HG02798 (cell line): Measurements from ENCODE around the gene LETMD1.
A peak's percentile ranks its signal among the peaks of the same experiment; 100 is the strongest.

ENCODE experiments used
- ATAC-seq: cut with Tn5 transposase; IDR thresholded peaks from one replicate; pipeline ENCODE4 v1.9.1; 2021; ENCODE audit warnings: mild to moderate bottlenecking; ENCODE audit not compliant: unreplicated experiment, poor library complexity

Gene LETMD1

DNA sequence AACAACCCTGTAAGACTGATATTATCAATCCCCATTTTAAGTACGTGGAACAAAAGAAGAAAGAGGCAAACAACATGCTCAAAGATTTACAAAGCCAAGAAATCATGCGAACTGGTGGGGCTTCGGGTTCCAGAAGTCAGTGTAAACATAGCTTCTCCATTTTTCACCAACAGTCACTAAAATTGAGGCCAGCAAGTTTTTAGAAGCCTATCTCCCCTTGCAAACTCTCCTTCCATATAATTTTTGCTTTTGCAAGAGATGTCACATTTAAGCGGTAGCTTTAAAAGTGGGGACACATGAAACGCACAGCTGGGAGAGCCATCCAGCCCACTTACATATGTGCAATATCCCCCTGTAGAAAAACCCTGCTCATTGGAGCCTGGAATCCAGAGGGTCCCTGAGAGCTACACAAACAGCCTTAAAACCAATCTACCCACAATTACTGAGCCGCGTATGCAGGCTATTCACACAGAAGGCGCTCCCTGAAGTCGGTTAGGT lies 22.7 kb upstream of the LETMD1 start:
- no peak for ATAC-seq

DNA sequence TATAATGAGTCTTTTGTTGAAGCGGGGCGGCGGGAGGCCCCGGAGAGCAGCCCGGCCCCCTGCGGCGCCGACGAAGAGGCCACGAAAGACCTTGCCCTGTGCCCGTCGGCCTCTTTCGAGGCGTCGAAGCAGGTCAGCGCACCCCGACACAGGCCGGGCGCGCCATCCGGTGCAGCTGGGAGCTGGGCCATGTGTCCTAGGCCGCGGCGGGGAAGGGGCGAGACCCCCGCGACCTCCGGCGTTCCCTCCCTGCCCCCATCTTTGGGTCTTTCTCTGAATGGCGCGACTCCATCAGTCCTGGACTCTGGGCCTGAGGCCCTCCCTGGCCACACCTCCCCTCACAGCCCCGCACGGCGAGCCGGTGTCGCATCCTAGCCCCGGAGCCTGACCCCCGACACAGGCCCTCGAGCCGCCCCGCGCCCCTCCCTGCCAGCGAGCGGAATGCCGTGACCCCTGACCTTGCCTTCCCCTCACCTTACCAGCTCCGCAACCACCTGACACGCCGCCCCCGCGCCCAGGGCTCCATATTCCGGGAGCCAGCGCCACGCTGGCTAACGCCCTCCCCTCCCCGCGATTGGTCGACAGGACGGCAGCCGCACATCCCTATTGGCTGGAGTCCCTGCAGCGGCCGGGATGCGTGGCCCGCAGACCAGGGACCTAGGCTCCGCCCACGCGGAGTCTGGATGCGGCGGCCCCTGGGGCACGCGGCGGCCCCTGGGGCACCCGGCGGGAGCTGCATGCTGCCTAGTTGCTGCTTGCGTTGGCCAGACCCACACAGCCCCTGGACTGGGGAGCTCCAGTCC lies 22.1 kb upstream of the LETMD1 start, which contains the start of gene SLC11A2:
Gene SLC11A2, minus strand, starts transcription at position 549 of the 803 bp plus-strand sequence. CDS start 15,656 bp downstream, outside the sequence.
- peak; percentile 97 for ATAC-seq

DNA sequence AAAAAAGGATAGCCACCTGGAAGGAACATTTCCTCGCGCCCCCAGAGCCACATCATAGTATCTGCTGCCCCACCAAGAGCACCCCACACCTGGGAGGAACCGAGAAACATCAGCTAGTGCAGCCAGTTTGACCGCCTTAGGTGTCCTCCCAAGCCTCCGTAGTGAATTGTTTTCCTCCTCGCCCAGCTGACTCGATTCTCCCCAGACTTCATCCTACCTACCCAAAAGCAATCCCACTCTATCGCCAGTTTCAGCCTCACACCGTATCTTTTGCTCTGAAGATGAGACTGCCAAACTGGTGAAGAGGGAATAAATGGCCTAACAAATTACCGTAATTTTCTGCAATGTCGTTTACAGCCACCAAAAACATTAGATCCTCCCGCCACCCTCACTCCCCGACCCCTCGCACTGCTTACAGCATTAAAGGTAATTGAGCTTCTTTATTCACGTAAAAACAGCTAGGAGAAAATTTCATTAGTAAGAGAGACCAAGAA lies 20.7 kb upstream of the LETMD1 start:
- no peak for ATAC-seq

DNA sequence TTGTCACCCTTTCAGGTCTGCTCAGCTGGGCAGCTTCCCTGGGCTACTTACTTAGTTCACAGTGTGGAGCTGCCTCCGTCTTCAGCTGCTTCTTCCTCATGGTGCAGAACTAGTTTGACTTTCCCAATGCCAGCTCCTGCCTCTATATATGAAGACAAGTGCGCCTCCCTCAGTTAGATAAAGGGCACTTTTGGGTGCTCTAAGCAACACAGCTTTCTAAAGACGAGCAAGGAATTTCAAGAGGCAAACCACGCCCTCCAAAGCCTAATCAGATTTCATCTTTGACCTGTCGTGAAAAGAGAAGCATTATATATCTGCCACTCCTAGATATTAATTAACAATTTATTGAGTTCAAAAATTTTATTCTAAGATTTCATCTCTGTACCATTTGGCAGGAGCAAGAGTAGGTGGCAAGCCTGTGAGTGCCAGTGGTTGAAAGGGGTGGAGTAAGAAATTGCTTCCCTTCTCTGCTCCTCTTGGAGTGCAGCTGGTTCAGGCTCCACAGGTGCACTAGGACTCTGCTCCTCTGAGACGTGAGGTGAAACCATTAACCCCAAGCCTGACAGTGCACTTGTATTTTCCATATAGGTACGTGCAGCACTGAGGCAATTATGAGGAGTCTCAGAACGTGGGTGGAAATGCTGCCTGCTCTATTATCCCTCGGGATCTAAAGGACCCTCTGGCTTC lies 19.9 kb upstream of the LETMD1 start:
- ATAC-seq, result no peak

DNA sequence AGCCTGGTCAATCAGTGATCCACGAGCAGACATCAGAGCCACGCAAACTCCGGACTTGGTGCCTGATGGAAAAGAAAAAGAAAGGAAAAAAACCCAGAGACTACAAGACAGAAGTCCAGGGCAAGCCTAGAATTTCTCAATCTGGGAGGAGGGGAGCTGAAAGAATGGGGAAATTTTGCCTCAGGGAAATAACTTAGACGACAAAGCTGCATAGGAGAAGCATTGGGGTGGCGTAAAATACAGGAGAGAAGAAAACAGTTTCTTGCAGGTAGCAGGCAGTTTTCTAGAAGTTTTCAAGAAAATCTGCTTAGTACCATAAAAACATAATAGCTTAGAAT lies 19.3 kb upstream of the LETMD1 start:
- ATAC-seq, result no peak

DNA sequence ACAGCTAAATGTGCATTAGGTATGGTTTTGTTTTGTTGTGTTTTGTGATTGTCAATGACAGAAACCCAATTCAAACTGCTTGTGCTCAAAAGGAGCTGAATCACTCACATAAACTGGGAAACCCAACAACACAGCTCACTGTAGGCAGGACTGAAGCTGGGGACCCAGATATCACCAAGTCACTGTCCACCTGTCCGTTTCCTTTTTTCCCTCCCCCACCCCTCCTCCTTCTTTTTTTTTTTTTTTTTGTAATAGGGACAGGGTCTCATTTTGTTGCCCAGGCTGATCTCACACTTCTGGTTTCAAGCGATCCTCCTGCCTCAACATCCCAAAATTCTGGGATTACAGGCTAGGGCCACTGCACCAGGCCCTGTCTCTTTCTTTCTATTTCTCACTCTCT lies 15.1 kb upstream of the LETMD1 start:
- ATAC-seq, result no peak

DNA sequence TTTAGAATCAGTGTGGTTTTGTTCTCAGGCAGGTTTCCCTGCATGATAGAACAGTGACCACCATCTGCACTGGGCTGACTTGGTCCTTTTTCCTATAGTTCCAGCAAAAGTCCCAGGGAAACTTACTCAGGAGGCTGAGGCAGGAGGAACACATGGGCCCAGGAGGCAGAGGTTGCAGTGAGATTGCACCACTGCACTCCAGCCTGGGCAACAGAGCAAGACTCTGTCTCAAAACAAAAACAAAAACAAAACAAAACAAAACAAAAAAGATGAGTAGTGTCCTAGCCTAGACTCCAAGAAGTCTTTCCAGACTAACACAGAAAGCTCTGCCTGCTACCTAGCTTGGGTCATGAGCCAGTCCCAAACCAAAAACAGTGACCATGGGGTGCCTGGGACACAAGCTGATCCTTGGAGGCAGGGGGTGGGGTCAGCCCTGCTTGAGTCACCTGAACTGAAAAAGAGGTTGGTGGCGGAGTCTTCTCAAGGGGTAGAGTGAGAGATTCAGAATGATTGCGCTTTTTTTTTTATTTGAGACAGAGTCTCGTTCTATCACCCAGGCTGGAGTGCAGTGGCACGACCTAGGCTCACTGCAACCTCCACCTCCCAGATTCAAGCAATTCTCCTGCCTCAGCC lies 14.6 kb upstream of the LETMD1 start:
- ATAC-seq, result no peak

DNA sequence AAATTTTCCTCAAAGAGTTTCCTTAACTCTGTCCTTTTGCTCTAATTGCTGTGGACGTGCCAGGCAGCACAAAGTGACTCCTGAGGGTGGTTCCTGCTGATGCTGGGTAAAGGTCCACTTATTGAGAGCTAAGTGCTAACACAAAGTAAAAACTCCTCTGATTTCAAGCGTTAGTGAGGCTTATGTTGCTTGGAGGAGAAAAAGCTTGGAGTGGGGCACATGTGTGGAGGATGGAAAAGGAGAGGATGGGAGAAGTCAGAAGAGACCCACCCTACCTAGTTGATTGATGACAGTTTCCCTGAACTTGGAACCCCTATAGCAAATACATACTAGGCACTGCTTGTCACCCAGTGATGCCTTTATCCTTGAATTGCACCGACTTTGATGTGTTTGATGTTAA lies 11.8 kb upstream of the LETMD1 start:
- ATAC-seq, result no peak

DNA sequence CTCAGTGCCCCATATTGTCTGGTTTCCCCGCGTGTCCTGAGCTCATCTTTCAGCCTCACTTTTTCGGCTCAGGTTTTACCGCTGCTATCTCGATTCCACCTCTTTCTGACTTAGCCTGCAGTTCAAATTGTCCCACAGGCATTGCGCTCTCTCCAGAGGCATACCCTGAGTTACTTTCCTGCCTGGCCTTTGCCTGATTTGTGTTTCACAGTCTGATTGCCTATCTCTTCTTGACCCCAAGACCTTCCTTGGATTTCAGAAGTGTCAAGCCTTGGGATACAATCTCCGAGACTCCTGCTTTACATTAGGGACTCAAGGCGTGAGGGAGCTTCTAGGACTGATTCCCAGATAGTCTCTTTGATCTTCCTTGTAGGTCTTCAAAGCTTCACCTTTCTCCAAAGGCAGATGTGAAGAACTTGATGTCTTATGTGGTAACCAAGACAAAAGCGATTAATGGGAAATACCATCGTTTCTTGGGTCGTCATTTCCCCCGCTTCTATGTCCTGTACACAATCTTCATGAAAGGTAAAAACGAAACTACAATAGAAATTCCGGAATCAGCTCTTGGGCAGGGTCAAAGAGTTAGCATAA lies 629 bp downstream of the LETMD1 start:
- no peak for ATAC-seq

DNA sequence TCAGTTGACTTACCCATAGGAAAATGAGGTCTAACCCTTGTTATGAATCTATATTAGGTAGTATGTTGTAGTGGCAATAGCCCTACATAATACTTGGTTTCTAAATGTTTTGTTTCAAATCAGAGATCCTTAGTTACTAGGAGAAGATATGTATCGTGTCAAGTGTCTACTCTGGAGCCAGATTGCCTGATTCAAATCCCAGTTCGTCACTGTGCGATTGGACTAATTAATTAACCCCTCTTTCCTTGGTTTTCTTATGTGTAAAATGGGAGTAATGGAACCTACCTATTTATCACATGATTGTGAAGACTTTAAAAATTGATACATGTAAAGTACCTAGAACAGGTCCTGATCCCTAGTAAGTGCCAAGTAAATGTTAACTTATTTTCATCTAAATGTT lies 1.4 kb downstream of the LETMD1 start:
- no peak for ATAC-seq

DNA sequence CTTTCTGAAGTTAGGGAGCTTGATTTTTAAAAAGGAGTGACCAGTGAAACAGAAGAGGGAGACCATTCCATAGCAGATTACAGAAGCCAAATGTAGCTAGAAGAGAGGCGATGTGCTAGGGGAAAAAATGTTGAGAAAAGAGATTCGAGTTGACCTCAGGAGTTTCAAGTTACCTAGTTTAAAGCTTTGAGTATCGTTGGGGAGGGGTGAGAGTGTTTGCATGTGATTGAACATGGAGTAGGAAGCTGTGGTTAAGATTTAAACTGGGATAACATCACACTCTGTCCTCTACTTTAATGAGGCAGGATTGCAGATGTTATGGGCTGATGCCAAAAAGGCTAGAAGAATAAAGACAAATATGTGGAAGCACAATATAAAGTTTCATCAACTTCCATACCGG lies 3.7 kb downstream of the LETMD1 start:
- ATAC-seq, result no peak

DNA sequence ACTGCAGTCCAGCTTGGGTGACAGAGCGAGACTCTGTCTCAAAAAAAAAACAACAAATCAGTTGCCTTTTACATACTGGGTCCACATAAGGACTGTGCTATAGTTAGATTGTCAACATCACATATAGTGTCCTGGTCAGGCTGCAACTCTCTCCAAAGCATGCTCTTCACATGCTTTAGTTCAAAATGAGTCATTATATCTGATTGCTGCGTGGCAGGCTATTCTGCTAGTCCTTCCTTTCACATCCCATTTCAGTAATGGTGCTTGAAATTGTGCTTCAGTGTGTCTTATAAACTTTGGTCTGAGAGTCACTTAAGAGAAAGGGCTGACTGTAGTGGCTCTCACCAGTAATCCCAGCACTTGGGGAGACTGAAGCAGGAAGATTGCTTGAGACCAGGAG lies 6.9 kb downstream of the LETMD1 start:
- no peak for ATAC-seq

DNA sequence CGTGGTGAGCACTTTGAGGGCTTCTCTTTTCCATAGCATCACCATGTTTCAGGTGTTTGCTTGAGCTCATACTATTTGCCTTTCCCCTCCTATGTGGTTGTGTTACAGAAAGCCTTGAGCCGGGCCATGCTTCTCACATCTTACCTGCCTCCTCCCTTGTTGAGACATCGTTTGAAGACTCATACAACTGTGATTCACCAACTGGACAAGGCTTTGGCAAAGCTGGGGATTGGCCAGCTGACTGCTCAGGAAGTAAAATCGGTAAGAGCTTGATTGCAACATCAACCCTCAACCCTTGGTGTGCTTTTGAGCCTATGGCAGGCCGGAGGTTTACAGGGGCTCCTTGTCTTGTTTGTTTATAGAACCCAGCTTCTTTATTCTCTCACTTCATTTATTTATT lies 8.1 kb downstream of the LETMD1 start:
- ATAC-seq, result no peak

DNA sequence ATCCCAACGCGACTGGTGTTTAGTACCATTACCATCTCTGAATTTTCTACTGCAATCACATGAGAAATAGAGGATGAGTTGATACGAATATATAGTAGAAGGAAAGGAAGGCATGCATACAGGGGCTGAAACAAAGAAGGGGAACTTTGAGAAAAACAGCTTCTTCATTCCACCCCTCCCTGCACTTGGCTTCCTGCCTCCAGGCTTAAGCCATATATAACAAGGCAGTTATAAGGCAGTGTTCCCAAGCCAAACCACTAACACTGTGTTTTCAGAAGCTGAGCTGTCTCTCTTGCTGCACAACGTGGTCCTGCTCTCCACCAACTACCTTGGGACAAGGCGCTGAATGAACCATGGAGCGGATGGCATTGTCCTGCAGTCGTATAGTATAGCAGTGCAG lies 11.0 kb downstream of the LETMD1 start:
- ATAC-seq, result no peak

DNA sequence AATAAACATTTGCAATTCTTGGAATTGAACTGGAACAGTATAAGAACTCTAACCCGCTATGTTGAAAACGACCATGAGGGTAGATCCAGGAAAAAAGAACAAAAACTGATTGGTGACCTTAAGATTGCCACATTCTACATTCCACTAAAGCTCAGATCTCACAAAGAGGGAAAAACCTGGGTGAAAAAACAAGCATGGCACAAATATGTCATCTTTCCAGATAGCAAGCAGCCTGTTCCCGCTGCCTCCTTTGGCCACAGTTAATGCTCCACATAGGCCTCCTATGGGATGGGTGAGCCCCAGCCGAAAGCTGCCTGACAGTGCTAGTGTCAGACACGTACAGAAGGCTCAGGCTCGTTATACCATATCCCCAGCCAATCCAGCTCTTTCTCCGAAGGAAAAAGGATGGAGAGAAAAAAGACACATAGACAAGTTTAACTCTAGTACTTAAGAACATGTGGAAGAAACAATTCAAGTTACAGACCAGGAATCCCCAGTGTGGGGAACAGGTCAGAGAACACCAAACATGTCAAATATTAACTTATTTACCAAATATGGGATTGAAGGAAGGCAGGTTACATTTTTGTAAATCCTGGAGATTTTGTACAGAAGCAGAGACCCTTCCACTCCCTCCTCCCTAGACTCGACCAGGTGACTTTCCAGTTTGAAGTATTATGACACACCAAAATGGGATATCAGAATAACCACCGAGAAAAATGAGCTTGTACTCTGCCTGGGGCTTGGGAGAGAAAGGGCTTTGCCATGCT lies 14.7 kb downstream of the LETMD1 start:
- ATAC-seq, result no peak

DNA sequence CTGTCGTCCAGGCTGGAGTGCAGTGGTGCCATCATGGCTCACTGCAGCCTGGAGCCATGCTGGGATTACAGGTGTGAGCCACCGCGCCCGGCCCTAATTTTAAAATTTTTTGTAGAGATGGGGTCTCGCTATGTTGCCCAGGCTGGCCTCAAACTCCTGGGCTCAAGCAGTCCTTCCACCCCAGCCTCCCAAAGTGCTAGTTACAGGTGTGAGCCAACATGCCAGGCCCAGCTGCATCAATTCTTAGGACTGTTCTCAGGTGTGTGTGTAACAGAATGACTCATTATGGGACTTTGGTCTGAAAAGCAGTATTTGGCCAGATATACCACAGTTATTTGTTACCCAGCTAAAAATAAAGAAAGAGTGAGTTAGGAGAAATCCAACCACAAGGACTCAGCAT lies 17.4 kb downstream of the LETMD1 start:
- ATAC-seq, result no peak

DNA sequence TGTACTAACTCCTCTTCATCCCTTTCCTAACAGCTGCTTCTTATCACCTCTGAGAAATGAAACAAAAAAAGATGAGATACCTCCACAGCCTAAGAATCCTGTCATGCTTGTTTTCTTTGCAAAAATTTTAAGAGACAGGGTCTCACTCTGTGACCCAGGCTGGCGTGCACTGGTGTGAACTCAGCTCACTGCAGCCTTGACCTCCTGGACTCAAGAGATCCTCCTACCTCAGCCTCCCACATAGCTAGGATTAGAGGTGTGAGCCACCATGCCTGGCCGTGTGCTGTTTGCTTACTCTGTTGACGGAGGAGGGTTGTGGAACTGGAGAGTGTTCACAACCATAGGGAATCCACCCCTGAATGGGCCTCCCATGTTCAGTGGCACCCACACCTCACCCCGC lies 19.1 kb downstream of the LETMD1 start:
- ATAC-seq, result no peak

DNA sequence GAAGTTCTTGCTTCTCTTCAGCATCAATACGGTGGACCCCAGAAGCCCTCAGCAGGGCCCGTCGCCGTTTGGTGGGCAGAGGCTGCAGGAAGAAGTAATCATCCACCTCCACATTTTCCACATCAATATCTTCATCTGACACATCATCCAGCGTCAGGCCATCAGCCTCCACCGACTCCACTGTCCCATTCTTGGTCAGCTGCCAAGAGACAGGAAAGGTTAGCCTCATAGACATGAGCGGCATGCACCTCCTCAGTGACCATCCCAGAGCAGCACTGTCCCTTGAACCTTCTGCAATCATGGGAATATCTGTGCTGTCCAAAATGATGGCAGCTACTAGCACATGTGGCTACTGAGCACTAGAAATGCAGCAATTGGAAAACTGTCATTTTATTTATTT lies 19.6 kb downstream of the LETMD1 start:
- no peak for ATAC-seq

DNA sequence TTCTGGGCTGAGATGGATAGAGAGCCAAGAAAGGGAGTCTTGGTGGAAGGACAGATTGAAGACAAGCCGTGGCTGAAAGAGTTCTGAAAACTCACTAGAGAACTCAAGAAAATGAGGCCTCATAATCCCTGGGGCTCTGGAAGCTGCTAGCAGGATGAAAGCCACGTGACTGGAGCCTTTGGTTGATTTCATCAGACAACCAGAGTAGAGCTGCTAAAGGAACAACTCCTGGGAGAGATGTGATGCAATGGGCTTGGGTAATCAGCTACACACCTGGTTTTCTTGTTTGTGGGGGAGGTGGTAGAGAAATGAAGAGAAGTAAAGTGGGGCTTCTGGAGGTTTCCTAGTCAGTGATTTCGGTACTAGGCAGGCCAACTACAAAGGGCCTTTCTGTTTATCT lies 21.9 kb downstream of the LETMD1 start:
- ATAC-seq, result no peak

DNA sequence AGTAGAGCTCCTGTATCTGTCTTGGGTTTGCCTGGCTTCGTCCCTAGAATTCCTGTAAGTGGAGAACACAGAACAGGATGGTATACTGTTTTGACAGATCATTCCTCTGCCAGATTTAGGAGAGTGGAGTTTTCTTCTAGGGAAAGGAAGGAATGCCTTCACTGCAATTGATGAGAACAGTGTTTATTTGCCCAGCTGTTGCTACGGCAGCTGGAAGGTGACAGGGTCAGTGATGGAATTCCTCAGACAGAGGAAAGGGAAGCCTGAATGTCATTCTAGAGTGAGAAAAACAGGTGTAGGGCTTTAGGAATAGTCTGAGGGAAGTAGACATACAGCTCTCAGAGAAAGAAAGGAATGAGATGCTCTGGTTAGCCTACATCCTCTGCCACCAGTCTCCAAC lies 23.5 kb downstream of the LETMD1 start:
- no peak for ATAC-seq
